Epidermal melanocyte (primary cell): ENCODE data around the gene EMC10.

Experiments
- DNase-seq: peaks from one replicate; pipeline ENCODE4 v3.0.0; 2011; ENCODE audit warnings: low spot score; ENCODE audit not compliant: insufficient read length

Gene EMC10

GRCh38 chr19:50477751-50478515 is 1.6 kb downstream of the EMC10 start:
- DNase-seq = no peak

GRCh38 chr19:50478901-50479715 is 2.8 kb downstream of the EMC10 start:
- DNase-seq = no peak

- no peak for DNase-seq
Observed at GRCh38 chr19:50479761-50480251, 3.5 kb downstream of the EMC10 start.

- no peak for DNase-seq
Observed at GRCh38 chr19:50480281-50481111, 4.2 kb downstream of the EMC10 start.

- DNase-seq = no peak
Observed at GRCh38 chr19:50481351-50482149, 5.2 kb downstream of the EMC10 start.

GRCh38 chr19:50482271-50482855 is 6.1 kb downstream of the EMC10 start:
- no peak for DNase-seq

- DNase-seq = no peak
Observed at GRCh38 chr19:50482916-50483315, 6.6 kb downstream of the EMC10 start.

GRCh38 chr19:50485284-50485955 is 9.1 kb downstream of the EMC10 start:
- no peak for DNase-seq

GRCh38 chr19:50486823-50487515 is 10.7 kb downstream of the EMC10 start:
- no peak for DNase-seq

- DNase-seq = no peak
Observed at GRCh38 chr19:50488389-50489194, 12.3 kb downstream of the EMC10 start.

GRCh38 chr19:50489461-50490011 is 13.2 kb downstream of the EMC10 start:
- DNase-seq = no peak

- DNase-seq = no peak
Observed at GRCh38 chr19:50490411-50490811, 14.1 kb downstream of the EMC10 start.

- DNase-seq = no peak
Observed at GRCh38 chr19:50490991-50491472, 14.7 kb downstream of the EMC10 start.

- no peak for DNase-seq
Observed at GRCh38 chr19:50492303-50493052, 16.2 kb downstream of the EMC10 start.

- DNase-seq = no peak
Observed at GRCh38 chr19:50493171-50493570, 16.9 kb downstream of the EMC10 start.

GRCh38 chr19:50494186-50495019 is 18.1 kb downstream of the EMC10 start:
- no peak for DNase-seq
